GM12873 (cell line): ENCODE measurements around the gene FYB1.

Source experiments
- TF ChIP-seq, protein P1 (sequence below): IDR thresholded peaks from 2 replicates; pipeline ENCODE4 v1.5.1; 2012; ENCODE audit warnings: low read depth, mild to moderate bottlenecking, moderate library complexity, low read length, control low read depth; ENCODE audit not compliant: insufficient read depth; ENCODE audit errors: missing control alignments

The FYB1 gene

DNA sequence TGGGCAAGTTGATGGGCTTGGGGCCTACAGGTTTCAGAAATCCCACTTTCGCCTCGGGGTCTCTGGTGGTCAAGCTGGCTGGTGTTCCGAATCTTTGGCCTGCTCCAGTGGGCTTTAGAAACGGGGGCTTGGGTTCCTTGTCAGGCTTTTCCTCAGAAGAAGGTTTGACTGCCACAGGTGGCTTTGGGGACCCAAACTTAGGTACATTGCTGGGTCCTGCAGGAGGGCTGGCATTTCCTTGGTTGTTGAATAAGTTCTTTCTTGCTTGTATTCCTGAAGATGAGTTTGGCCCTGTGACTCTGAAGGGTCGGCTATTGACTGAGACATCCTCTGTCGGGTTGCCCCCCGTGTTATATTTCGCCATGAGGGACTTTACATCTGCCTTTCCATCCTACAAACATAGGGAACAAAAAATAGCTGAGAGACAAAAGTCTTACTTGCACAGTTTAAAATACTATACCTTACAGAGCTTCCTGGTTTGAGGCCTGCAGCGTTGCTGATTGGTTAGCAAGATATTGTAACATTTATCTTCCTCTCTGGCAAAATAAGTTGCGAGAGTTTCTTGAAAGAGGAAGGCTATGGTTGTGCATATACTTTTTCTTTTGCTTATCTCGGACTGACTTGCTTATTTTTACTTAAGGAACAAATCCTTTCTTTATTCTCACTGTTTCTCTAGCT, 16.6 kb downstream of the FYB1 start:
- TF ChIP-seq, protein P1, sequence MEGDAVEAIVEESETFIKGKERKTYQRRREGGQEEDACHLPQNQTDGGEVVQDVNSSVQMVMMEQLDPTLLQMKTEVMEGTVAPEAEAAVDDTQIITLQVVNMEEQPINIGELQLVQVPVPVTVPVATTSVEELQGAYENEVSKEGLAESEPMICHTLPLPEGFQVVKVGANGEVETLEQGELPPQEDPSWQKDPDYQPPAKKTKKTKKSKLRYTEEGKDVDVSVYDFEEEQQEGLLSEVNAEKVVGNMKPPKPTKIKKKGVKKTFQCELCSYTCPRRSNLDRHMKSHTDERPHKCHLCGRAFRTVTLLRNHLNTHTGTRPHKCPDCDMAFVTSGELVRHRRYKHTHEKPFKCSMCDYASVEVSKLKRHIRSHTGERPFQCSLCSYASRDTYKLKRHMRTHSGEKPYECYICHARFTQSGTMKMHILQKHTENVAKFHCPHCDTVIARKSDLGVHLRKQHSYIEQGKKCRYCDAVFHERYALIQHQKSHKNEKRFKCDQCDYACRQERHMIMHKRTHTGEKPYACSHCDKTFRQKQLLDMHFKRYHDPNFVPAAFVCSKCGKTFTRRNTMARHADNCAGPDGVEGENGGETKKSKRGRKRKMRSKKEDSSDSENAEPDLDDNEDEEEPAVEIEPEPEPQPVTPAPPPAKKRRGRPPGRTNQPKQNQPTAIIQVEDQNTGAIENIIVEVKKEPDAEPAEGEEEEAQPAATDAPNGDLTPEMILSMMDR: no peak

GRCh38 chr5:39201781-39202596, 17.4 kb downstream of the FYB1 start:
- TF ChIP-seq, protein P1: no peak

DNA sequence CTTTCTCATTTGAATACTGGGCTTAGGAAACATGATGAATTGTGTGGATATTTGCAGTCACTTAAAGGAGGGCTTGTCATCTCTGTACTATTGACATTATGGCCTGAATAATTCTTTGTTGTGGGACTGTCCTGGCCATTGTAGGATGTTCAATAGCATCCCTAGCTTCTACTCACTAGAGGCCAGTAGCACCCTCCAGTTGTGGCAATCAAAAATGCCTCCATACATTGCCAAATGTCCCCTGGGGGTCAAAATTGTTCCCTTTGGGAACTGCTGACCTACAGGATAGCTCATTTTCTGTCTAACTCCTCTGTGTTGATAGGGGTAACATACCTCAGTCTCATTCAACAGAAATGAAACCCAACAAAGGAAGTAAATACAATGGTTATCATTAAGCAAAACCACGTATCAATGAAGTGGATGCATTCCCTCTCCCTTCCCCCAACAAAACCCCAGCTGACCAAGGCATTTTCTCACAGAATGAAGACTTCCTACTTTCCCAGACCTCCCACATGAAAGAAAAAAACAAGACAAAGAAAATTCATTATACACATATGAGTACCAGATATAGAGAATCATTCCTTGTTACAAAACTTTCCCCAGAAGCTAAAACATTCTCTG, 18.1 kb downstream of the FYB1 start:
- TF ChIP-seq, protein P1: no peak

DNA sequence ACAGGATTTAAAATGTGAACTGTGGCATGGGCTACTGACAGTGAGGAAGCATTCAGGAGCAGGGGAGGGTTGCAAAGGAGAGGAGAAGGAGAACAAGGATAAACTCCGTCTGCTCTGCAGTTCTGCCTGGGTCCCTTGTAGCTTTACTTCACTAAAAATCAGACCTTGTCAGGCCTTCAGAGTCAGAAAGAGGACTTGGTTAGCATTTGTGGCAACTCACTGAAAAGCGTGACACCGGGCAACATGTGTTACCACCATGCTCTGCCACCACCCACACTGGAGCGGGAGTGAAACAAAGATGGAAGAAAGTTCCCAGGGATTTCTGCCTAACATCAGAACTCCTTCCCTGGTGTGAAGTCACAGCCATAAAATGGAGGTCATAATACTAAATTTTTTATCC, 19.3 kb downstream of the FYB1 start:
- TF ChIP-seq, protein P1: no peak

DNA sequence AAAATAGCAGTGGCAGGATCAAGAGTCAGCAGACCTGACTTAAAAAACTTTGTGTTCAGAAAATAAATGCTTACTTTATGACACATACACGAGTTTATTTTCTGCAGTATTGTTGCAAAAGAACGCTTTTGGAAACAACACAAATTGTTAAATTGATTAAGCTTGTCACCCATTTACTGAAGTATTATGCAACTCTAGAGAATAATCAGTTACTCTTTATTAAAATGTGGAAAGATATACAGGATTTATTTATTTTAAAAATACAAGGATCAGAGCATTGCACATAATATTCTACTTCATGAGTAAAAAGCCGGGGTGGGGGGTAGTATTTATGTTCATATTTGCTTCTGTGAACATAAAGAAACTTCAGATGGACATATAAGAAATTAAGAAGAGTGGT, 20.0 kb downstream of the FYB1 start:
- TF ChIP-seq, protein P1: no peak

GRCh38 chr5:39198127-39198526, 21.2 kb downstream of the FYB1 start:
- TF ChIP-seq, protein P1: no peak

DNA sequence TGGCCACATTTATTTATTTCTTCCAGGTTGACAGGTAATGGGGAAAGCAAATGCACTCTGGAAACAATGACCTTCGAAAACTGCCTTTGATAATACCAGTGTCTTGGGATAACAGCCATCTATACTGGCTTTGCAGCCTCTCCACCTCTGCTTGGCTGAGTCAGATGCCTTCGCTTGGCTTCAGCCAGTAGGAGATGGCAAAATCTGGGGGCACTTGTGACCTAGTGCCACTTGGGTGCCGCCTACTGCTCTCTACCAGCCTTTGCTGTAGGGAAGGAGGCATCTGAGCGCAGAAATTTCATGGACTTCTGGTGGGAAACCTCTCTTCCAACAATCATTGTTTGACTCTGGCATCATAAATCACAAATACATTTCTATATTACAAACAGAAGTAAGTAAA, 21.8 kb downstream of the FYB1 start:
- TF ChIP-seq, protein P1: no peak
